SHP77 (cell line): Measurements from ENCODE around the gene SASH3.

Experiments
- DNase-seq, 2 experiments: peaks; one replicate each; lab custom pipeline; 2025; lab: John Stamatoyannopoulos, UW

Gene SASH3

DNA sequence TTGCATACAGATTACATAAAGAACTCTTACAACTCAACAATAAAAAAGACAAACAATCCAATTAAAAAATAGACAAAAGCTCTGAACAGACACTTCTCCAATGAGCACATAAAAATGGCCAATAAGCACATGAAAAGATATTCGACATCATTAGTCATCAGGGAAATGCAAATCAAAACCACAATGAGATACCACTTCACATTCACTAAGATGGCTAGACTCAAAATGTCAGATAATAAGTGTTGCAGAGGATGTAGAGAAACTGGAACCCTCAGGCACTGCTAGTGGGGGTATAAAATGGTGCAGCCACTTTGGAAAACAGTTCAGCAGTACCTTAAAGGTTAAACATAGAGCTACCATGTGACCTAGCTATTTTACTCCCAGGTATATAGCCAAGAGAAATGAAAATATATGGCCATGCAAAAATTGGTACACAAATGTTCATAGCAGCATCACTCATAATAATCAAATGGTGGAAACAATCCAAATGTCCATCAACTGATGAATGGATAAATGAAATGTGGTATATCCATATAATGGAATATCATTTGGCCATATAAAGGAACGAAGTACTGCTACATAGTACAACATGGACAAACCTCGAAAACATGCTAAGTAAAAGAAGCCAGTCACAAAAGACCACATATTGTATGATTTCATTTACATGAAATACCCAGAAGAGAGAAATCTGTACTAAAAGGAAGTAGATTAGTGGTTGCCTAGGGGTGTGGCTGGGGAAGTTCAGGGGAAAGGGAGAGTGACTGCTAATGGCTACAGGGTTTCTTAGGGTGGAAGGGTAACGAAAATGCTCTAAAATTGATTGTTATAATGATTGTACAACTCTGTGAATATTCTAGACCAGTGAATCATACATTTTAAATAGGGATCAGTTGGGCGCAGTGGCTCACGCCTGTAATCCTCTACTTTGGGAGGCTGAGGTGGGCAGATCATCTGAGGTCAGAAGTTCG is 29.4 kb downstream of the SASH3 start:
- no peak for DNase-seq

DNA sequence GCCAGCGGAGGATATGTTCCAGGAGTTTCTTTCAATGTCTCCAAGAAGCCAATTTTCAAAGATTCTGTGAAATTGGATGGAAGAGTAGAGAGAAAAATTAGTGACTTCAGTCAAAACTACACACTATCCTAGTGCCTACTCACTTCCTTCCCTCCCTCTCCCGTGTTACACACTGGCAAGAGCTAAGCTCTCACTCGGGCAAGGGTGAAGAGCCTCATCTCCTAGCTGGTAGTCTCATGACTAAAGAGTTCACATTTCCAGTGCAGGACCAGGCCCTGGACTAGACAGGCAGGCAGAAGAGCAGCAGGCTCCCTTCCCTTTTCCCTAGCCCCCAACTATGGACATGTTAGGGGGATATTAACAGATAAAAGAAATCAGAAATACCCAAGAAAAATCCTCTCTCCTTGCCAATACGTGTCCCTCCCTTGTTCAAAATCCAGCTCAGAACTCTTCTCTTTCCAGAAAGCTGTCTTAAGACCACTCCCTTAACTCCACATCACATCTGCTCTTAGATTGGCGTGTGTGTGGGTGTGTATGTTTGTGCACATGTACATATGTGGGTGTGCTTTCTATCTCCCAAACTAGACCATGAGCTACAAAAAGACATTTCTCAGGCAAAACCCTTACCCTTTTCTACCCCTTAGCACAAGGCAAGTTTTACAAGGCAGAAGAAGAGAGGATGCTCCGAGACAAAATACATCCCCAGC is 34.1 kb downstream of the SASH3 start:
- DNase-seq: no peak

DNA sequence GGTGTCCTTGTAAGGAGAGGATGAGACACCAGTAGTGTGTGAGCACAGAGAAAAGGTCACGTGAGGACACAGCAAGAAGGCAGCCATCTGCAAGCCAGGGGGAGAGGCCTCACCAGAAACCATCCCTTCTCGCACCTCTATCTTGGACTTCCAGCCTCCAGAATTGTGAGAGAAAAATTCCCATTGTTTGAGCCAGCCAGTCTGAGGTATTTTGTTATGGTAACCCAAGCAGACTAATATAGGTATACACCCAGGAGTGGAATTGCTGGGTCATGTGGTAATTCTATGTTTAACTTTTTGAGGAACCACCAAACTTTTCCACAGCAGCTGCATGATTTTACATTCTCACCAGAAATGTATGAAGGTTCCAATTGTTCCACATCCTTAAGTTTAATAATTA is 38.4 kb downstream of the SASH3 start:
- no peak for DNase-seq

DNA sequence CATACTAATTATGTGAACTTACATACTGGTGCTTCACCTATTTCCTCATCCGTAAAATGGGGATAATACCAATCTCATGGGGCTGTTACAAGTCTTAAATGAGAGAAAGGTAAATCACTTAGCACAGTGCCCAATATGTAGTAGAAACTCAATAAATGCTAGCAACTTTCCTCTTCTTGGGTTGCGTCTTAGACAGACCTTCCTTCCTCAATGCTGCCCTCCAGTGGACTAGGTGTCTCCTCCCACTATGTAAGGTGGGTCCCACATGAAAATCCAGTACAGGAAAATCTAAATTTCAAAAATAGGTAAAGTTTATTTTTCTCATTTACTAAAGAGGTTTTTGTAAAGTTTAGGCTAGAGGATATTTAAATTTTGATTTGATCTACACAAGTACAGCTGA is 43.4 kb downstream of the SASH3 start:
- peak in 1 of 2 experiments; percentile 4 for DNase-seq

DNA sequence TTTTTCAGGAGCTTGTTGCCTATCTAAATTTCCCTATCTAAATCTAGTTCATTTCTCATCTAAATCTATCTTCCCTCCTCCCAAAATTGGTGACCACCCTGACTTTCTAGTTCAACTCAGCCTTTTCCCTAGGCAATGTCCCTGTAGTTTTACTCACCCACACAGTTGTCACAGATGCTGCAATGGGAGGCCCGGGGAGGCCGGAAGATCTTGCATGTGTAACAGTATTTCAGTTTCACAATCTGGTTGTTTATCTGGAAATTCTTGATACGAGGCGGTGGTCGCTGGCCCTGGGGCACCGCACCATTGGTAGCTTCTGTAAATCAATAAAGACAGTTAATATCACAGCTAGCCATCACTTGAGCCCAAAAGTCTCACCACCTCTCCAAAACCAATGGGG is 43.8 kb downstream of the SASH3 start:
- DNase-seq: no peak

DNA sequence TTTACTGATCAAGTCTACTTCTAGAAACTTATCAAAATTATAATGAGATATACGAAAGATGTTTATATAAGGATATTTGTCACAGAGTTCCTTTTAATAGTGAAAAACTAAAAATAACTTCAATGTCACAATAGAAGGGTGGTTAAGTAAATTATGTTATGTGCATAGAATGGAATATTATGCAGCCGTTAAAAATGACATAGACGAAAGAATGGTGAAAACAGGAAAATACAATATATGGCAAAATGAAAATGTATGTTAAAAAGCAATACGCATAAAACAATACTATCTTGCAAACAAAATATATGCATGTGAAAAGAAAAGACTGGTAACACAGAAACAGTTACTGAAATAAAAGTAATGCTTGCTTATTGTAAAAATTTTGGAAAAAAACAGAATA is 44.9 kb downstream of the SASH3 start:
- no peak for DNase-seq

DNA sequence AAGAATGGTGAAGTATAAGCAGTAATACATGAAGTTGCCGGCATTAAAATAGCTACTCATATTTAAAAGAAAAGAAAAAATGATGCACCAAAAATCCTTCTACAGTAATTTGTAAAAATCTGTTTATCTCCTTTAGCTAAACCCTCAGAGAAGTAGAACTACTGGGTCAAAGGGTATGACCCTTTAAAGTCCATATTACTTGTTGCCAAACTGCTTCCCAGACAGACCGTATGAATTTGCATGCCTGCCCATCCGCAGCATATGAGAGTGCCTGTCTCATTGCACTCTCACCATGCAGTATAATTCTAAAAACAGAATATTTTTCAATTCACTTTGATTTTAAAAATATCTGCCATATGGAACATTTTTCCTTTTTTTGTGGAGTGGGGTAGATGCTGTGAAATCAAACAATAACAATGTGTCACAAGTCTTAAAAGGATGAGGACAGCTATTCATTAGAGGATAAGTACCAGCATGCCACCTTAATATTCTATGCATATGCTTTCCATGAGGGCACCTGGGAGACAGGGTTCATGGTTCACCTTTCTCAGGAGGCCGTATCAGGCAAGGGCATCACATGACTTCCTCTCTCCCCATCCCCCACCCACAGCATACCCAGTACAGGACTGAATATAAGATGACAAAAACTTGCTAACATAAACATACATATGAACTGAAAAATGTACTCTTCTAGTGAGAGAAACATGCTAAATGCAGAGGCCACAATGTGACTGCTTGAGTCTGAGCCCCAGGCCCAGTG is 46.2 kb downstream of the SASH3 start:
- no peak for DNase-seq

DNA sequence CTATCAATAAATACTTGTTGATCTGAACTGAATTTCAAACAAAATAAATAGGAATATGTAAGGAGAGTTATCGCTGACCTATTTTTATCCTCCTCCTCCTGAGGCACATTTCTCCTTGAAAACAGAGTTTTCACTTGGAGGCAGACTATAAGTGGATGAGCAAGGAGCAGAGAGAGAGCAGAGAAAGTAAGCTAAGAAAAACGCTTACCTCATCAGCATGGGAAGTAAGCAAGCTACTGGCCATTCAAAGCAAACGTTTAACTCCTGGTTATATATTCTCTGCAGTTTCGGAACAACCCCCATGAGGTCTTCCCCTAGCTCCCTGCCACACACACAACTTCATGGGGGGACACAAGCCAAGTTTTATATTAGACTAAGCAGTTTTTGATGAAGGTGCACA is 50.7 kb downstream of the SASH3 start:
- no peak for DNase-seq

DNA sequence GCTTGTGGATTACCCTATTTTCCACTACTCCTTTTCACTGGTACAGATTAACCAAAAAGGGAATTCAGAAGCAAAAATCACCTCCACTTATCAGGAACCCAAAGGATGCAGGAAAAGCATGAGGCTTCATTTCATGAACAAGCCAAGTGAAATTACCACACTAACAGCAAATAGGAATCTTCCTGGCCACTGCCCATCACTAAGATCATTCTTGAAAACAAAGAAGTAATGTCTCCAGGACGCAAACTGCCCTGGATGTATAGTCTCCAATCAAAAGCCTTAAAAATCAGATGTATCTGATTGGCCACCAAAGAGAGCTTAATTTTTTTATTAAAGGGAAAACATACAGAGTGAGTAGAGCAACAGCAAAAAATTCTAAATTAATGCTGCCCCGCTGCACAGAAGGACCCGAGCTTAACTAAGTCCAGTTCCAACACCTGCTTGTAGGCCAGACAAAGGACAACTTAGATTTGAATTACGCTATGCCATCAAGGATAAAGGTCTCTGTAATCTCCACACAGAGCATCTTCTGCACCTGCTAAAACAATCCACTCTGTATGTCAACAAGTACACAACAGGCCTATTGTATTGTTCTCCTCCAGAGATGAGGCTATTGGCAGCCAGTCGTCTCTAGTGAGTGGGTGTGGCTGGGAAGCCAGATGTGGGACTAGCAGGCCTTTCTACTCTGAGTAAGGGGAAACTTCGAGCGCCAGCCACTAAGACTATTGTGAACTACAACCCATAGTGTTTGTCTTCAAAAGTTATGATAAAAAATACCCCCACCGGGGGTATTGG is 51.5 kb downstream of the SASH3 start:
- peak in 1 of 2 experiments; percentile 9 for DNase-seq

DNA sequence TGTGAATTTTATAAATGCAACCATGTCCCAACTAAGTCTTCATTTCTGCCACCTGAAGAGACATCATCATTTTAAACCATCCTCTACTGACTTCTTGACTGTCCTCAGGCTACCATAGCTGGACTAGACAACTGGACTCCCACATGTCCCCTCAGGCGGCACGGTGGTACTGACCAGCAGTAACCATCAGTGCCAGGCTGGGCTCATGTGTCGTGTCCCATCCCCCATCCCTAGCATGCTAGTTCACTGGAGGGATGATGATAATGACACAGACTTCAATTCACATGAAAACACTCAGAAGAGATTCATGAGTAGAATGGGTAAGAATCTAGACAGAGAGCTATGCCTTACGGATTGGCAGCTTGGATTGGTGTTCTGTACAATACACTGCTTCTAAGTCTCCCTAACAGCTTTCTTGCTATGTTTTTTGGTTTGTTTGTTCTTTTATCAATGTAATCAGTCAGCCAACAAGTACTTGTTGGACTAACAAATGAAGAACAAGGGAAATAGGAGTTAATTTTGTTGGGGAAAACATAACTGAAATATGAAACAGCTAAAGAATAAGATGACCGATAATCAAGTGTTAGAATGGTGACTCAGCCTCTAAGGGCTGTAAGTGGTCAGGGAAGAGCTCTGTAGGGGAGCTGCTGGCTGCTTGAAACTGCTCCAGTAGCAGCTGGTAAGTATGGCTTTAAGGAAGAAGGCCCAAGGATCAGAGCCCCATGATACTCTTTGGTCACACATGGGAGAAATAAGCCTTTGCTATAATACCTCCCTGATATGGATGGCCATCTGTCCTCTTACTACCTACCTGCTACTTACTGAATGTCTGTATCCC is 53.6 kb downstream of the SASH3 start:
- no peak for DNase-seq

DNA sequence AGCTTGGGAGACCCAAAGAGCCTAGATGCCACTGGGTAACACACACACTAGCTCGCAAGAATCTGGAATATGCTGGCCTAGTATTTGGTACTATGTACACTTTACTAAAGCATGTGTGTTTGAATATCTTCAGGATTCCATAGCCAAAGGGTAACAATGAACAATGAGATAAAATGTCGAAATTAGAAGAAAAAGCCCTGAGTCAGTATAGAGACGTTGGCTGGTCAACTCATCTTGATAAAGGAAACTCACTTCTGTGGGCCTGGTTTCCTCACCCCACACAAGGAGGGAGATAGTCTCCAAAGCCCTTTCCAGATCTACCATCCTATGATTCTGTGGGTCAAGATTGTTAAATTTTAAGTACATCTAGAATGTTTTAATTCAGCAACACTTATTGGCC is 57.1 kb downstream of the SASH3 start:
- DNase-seq: no peak

DNA sequence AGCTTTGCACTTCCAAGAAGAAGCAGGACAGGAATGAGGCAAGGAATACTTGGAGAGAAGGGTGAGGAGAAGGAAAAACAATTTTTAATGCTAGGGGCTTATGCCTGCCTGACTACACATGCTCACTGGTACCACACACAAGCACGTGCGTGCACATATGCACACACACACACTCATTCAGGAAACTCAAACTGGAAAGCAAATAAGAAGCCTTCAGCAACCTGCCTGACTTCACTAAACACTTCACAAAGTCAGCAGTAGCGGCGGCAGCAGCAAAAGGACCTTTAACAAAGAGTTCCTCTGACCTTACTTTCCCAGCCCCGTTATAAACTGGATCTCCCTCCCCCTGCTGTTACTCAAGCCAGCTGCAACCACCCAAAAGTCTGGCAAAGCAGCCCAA is 60.6 kb downstream of the SASH3 start:
- no peak for DNase-seq

DNA sequence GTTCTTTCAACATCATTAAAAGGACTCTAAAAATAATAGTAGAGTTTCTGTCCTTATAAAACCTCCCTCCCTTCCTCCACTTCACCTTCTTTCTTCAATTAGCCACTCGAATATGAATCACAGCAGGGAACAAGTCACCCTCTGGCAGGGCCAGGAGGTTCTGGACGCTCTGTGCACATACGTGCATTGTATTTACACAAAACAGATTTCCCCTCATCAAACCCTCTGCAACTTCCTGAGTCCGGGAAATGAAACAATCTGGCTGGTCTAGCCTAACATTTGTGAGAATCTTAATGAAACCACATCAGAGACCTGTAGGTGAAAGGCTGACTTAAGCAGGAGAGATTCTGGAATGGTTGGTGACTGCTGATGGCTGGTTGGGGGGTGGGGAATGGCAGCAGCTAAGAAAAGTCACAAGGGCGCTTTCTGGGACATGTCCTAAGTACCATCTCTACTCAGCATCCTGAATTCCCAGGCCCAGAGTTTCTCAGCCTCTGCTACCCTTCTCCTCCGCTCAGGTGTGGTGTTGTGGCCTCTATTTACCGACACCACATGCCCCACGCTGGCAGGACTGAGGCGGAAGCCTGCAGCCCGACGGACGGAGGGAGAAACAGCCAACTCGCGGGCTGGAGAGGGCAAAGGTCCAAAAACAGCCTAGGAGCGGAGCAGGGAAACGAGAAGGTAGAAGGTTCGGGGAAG is 62.9 kb downstream of the SASH3 start:
- no peak for DNase-seq

DNA sequence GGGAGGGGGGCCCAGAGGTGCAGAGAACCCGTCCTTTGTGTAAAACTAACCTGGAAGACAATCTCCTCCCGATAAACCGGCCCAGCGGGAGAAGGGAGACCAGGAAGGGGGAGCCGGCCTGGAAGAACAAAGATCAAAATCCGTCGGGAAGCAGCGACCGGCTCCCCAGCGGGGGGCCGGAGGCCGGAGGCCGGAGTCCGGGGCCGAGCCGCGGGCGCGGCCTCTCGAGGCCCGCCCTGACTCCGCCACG is 63.4 kb downstream of the SASH3 start:
- no peak for DNase-seq

DNA sequence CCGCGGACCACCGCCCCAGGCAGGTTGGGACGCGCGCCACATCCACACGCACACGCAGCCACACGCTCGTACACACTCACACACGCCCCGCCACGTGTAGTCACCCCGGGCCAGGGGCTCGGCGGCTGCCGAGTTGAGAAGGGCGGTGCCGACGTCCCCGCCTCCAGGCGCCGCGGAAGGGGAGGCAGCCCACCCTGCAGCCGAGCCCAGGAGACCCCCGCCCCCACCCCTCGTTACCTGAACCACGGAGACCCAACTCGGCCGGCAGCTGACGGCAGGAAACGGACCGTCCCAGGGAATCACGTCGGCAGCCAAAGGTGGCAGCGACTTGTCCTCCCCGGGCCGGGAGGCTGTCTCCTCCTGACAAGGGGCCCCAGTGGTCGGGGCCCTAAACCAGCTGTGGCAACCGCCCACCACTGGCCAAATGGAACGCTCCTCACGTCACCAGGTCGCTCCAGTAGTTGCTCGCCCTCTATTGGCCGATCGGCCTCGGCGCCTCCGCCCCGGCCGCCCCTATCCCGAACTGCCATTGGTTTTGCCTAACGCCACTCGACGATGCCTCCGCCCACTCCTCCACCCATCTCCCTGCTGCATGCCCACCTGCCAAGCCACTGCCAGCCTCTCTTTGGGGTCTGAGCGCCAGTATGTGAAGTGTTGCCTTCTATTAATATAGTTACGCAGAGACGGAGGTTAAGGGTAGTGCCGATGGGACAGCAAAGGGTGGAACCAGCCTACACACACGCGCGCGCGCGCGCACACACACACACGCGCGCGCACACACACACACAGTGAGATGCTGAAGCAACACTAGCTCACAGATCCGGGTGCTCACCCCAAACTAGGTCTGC is 63.9 kb downstream of the SASH3 start, which contains the start of gene ZDHHC9:
Gene ZDHHC9, minus strand, starts transcription at position 428 of the 848 bp plus-strand sequence. CDS start 1,941 bp downstream, outside the sequence.
- DNase-seq: peak; percentile 69 to 78
